HepG2 (cell line): ENCODE measurements around the gene LOX. TPM values are rescaled to one million over a fixed set of nuclear protein-coding genes. Genes with fewer than 3 reads are reported as not detected.

Experiments
- ATAC-seq: fragments of 200-7000 bp; cut with Tn5 transposase; 3 replicates; pipeline ENCODE4 v1.9.1; 2020; ENCODE audit warnings: mild to moderate bottlenecking, moderate library complexity
- BruUV-seq: library from RNA; stranded (reverse); fragments of 400-500 nt; replicated peaks from 2 replicates; lab custom pipeline; 2021; lab: Mats Ljungman, UMichigan
- CTCF ChIA-PET: fragments of 300-600 bp; formaldehyde crosslinking; extraction: SDS; loops from one replicate; lab custom pipeline; 2021; ENCODE audit warnings: low total read pairs, inconsistent platforms, low intra/inter-chr PET ratio; lab: Yijun Ruan, JAX
- POLR2A ChIA-PET: fragments of 350-600 bp; sonication (Branson Sonifier 250); formaldehyde crosslinking; loops from one replicate; lab custom pipeline; 2020; ENCODE audit warnings: antibody characterized with exemption, inconsistent platforms; lab: Yijun Ruan, JAX
- DNase-seq: peaks from one replicate; pipeline ENCODE4 v3.0.0-alpha.2; 2015; ENCODE audit warnings: low spot score
- FAIRE-seq: peaks from 3 replicates; lab custom pipeline; 2011; peaks lifted over from hg19 to GRCh38; lab: Jason Lieb, UNC
- H2AFZ ChIP-seq: one replicate; pipeline ENCODE4 v1.6.1; 2011; ENCODE audit warnings: low read length, inconsistent platforms
- H3K27ac ChIP-seq: fragments of 300-600 bp; 3 replicates; pipeline ENCODE4 v1.8.0; 2011; ENCODE audit warnings: mixed run types, mild to moderate bottlenecking, mixed read lengths, low read length, inconsistent platforms; ENCODE audit not compliant: insufficient read depth; ENCODE audit errors: extremely low read length
- H3K27me3 ChIP-seq, 2 experiments: fragments of 200-600 bp in 1 of 2; 2 replicates in 1 of 2; 3 replicates in 1 of 2; pipeline versions ENCODE4 v1.6.0 to v1.8.0; 2011; ENCODE audit warnings: low read length in 2 of 2, mild to moderate bottlenecking in 2 of 2, moderate library complexity in 2 of 2, inconsistent platforms in 1 of 2; ENCODE audit not compliant: insufficient read depth in 2 of 2, control insufficient read depth in 1 of 2
- H3K36me3 ChIP-seq, 2 experiments: fragments of 200-600 bp in 1 of 2; replicated peaks in 1 of 2; 2 replicates in 1 of 2; 3 replicates in 1 of 2; pipeline versions ENCODE4 v1.5.1 to v1.8.0; 2011; ENCODE audit warnings: low read length in 2 of 2, inconsistent platforms in 1 of 2; ENCODE audit not compliant: insufficient read depth in 2 of 2, control insufficient read depth in 1 of 2
- H3K4me1 ChIP-seq: 2 replicates; pipeline ENCODE4 v1.5.1; 2012; ENCODE audit warnings: low read length, inconsistent platforms; ENCODE audit not compliant: insufficient read depth
- H3K4me2 ChIP-seq: 2 replicates; pipeline ENCODE4 v1.6.0; 2011; ENCODE audit warnings: low read depth, low read length, inconsistent platforms
- H3K4me3 ChIP-seq, 3 experiments: fragments of 200-600 bp in 1 of 3; sonication (generic), shearing (Covaris generic) in 1 of 3; replicated peaks in 1 of 3; 2 replicates each; pipeline ENCODE4 v1.5.1; 2011 to 2016; ENCODE audit warnings: low read length in 3 of 3, inconsistent platforms in 2 of 3, low read depth in 2 of 3, mild to moderate bottlenecking in 2 of 3, control low read depth in 1 of 3, mixed read lengths in 1 of 3; ENCODE audit not compliant: insufficient read depth in 1 of 3
- H3K79me2 ChIP-seq: one replicate; pipeline ENCODE4 v1.6.1; 2011; ENCODE audit warnings: low read length, inconsistent platforms; ENCODE audit not compliant: insufficient read depth
- H3K9ac ChIP-seq: 2 replicates; pipeline ENCODE4 v1.6.0; 2011; ENCODE audit warnings: mild to moderate bottlenecking, low read depth, low read length, inconsistent platforms; ENCODE audit not compliant: insufficient read depth
- H3K9me3 ChIP-seq: 2 replicates; pipeline ENCODE4 v1.5.1; 2012; ENCODE audit warnings: mild to moderate bottlenecking, low read length
- H4K20me1 ChIP-seq: 2 replicates; pipeline ENCODE4 v1.6.0; 2011; ENCODE audit warnings: inconsistent platforms, mild to moderate bottlenecking, low read length, moderate library complexity; ENCODE audit not compliant: insufficient read depth
- ATF7 ChIP-seq, 2 experiments: fragments of 450-650 bp in 1 of 2; sonication (generic) in 1 of 2; formaldehyde crosslinking in 1 of 2; IDR thresholded peaks; 2 replicates each; pipeline versions ENCODE4 v1.4.0 to v1.6.1; 2016 to 2020; ENCODE audit warnings: antibody characterized with exemption in 1 of 2, mild to moderate bottlenecking in 1 of 2, missing genetic modification reagents in 1 of 2
- MED1 ChIP-seq: sonication (generic); formaldehyde crosslinking; IDR thresholded peaks from 2 replicates; pipeline ENCODE4 v1.4.0; 2020; ENCODE audit warnings: missing genetic modification reagents
- MTA1 ChIP-seq: sonication (generic); formaldehyde crosslinking; IDR thresholded peaks from 2 replicates; pipeline ENCODE4 v1.4.0; 2020; ENCODE audit warnings: missing genetic modification reagents, mild to moderate bottlenecking, borderline replicate concordance
- NBN ChIP-seq: fragments of 450-650 bp; conservative IDR thresholded peaks from 2 replicates; pipeline ENCODE4 v1.6.1; 2017
- NFE2 ChIP-seq: sonication (generic); formaldehyde crosslinking; IDR thresholded peaks from 2 replicates; pipeline ENCODE4 v1.4.0; 2020; ENCODE audit warnings: missing genetic modification reagents
- NFE2L2 ChIP-seq: fragments of 150-350 bp; IDR thresholded peaks from 2 replicates; pipeline ENCODE4 v1.6.1; 2014; ENCODE audit warnings: low read length
- NR2F2 ChIP-seq: IDR thresholded peaks from 2 replicates; pipeline ENCODE4 v1.6.1; 2012; ENCODE audit warnings: low read depth, inconsistent platforms, borderline replicate concordance
- SPEN ChIP-seq: sonication (generic); formaldehyde crosslinking; IDR thresholded peaks from 2 replicates; pipeline ENCODE4 v1.5.1; 2020; ENCODE audit warnings: low read depth, mild to moderate bottlenecking, missing genetic modification reagents
- TSC22D2 ChIP-seq: sonication (generic); formaldehyde crosslinking; IDR thresholded peaks from 2 replicates; pipeline ENCODE4 v1.5.1; 2020; ENCODE audit warnings: missing genetic modification reagents, mild to moderate bottlenecking, borderline replicate concordance
- ZNF234 ChIP-seq: sonication (generic); formaldehyde crosslinking; conservative IDR thresholded peaks from 2 replicates; pipeline ENCODE4 v1.5.1; 2020; ENCODE audit warnings: mild to moderate bottlenecking, missing genetic modification reagents
- ZNF570 ChIP-seq: sonication (generic); formaldehyde crosslinking; IDR thresholded peaks from 2 replicates; pipeline ENCODE4 v1.4.0; 2020; ENCODE audit warnings: mild to moderate bottlenecking, missing genetic modification reagents, borderline replicate concordance
- WGBS: methylation state at CpG from one replicate; pipeline ENCODE4 v1.1.6; 2017; ENCODE audit warnings: low lambda C conversion rate; 5-methylcytosine and 5-hydroxymethylcytosine counted together
- in situ Hi-C: cut with HindIII; loops from 2 replicates; pipeline ENCODE4 v1.10.0; 2017; ENCODE audit warnings: low pct_unique_long_range_greater_than_20kb; ENCODE audit not compliant: extremely low pct_ligation_motif_present
- intact Hi-C: fragments of 100-400 bp; cut with micrococcal nuclease; formaldehyde crosslinking; loops from one replicate; pipeline ENCODE4 v1.10.0; 2022; ENCODE audit not compliant: unreplicated experiment
- polyA plus RNA-seq, 8 experiments: library from polyadenylated mRNA; depleted of rRNA in 3 of 8; stranded (reverse) in 7 of 8; unstranded in 1 of 8; fragments of >200 nt; fragmentation: Illumina TruSeq in 4 of 8; extraction: Trizol in 4 of 8; gene quantifications; 2 replicates each; pipeline versions ENCODE4 v1.2.1 to v1.2.3, GENCODE V29; 2011 to 2016; ENCODE audit warnings: low read depth in 4 of 8, missing spikeins in 1 of 8, mixed read lengths in 1 of 8; ENCODE audit not compliant: insufficient read depth in 1 of 8
- total RNA-seq, 5 experiments: library from RNA; depleted of rRNA; stranded (reverse); fragments of >200 nt; fragmentation: Illumina TruSeq; extraction: Trizol; gene quantifications; 2 replicates each; pipeline ENCODE4 v1.2.3, GENCODE V29; 2016; ENCODE audit warnings: low read depth in 1 of 5
- TF ChIP-seq, protein P1 (sequence below): sonication (generic); formaldehyde crosslinking; IDR thresholded peaks from 2 replicates; pipeline ENCODE4 v1.5.1; 2020; ENCODE audit warnings: mild to moderate bottlenecking, missing genetic modification reagents, moderate library complexity

Gene LOX
- total and polyA plus RNA-seq, 2 of the 13 experiments (the other 11 are each of a cell fraction or from before 2014, with no cell fraction given): 0.73 to 173 TPM

DNA sequence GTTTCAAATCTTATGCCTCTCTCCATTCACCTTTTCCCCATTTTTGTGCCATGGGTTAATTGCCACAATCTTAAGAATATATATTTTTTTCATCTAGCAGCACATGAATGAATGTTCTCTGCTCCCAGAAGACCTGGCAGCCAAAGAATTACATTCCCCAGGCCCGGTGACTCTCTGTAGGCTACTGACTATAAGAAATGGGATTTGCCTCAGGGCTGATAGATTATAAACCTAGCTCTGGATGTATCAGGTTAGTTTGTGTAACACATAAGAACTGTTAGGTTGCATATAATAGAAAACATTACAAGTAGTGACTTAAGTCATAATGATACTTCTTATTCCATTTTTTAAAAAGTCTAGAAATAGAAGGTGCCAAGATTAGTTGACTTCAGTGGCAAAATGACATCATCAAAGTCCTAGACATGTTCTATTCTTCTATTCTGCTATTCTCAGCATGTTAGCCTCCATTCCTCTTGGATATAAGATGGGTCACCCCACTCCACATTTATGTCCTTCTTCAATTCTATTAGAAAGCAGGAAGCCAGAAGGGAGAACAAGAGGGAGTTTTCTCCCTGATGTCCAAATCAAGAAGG lies 40.4 kb upstream of the LOX start:
- ATAC-seq (no peak), DNase-seq (no peak)
- Histone ChIP-seq H3K4me2 (no peak overlapping the region), H3K27ac (no peak overlapping the region), H3K27me3 (no peaks in the 10 kb centered on the region), H2AFZ (no peak overlapping the region), H3K79me2 (no peaks in the 10 kb centered on the region), H3K4me3 (no peak overlapping the region), H4K20me1 (no peaks in the 10 kb centered on the region)
- no TSS peak for BruUV-seq
- CTCF ChIA-PET: no interaction called here
- peak; percentile 61; the same call in 1 of the 2 replicates for TF ChIP-seq ATF7 (IDR thresholded peaks at IDR 0.05)
- no peak for TF ChIP-seq ATF7 (CRISPR knock-in tag; IDR thresholded peaks at IDR 0.05)
- no peak for TF ChIP-seq NBN
- TF ChIP-seq, all 625 proteins: peak for 1
- Histone ChIP-seq H3K36me3 (no peaks in the 10 kb centered on the region), H3K9me3 (no peaks in the 10 kb centered on the region), H3K4me1 (no peaks in the 10 kb centered on the region), H3K9ac (no peak overlapping the region)
- POLR2A ChIA-PET: no interaction called here
- no peak for FAIRE-seq
- in situ Hi-C loops (no loop called here), intact Hi-C loops (no loop called here)
- WGBS: 0% methylated on average over 1 of the region's 1 CpG

DNA sequence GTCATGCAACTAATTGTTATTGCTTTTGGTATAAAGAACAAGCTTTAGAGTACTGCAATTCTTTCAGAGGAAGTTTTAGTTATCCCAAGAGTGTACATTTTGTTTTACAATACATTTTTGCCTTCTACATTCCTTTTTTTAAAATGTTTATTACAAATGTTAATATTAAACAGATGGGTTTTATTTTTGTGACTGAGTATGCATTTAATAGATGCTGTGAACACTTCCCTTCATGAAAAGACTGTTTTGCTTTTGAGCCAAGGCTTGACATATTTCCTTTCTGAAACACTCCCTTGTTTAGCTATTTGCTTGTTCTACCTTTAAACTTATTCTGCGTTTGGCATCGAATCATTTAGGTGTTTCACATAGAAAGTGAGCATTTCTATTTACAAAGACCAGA lies 36.4 kb upstream of the LOX start:
- TF ChIP-seq ZNF570 (CRISPR knock-in tag): no peak
- no peak for TF ChIP-seq NR2F2
- TF ChIP-seq MTA1: no peak
- TF ChIP-seq, protein P1, sequence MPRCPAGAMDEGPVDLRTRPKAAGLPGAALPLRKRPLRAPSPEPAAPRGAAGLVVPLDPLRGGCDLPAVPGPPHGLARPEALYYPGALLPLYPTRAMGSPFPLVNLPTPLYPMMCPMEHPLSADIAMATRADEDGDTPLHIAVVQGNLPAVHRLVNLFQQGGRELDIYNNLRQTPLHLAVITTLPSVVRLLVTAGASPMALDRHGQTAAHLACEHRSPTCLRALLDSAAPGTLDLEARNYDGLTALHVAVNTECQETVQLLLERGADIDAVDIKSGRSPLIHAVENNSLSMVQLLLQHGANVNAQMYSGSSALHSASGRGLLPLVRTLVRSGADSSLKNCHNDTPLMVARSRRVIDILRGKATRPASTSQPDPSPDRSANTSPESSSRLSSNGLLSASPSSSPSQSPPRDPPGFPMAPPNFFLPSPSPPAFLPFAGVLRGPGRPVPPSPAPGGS: no peak
- no peak for TF ChIP-seq NFE2L2
- TF ChIP-seq ZNF234: no peak
- TF ChIP-seq NFE2 (CRISPR knock-in tag): no peak
- TF ChIP-seq TSC22D2 (CRISPR knock-in tag): no peak
- no peak for TF ChIP-seq MED1 (CRISPR knock-in tag)
- TF ChIP-seq SPEN (CRISPR knock-in tag): no peak
- H3K9me3 ChIP-seq: no peaks in the 10 kb centered on the region
- H4K20me1 ChIP-seq: no peaks in the 10 kb centered on the region
- ATAC-seq (no peak), FAIRE-seq (no peak), DNase-seq (no peak)
- ChIA-PET CTCF (no interaction called here), POLR2A (no interaction called here)
- BruUV-seq: no TSS peak
- no peaks in the 10 kb centered on the region for H3K79me2 ChIP-seq
- H3K4me3 ChIP-seq: no peak overlapping the region
- H3K27ac ChIP-seq: no peak overlapping the region
- H3K4me1 ChIP-seq: no peaks in the 10 kb centered on the region
- WGBS: 0% methylated on average over 2 of the region's 2 CpGs
- no peaks in the 10 kb centered on the region for H3K36me3 ChIP-seq
- H3K4me2 ChIP-seq: no peak overlapping the region
- no peak overlapping the region for H3K9ac ChIP-seq
- no peaks in the 10 kb centered on the region; a peak in 1 of 5 replicates for H3K27me3 ChIP-seq
- intact Hi-C loops: no loop called here
- in situ Hi-C loops: no loop called here
- no peak overlapping the region for H2AFZ ChIP-seq
